Mammary epithelial cell (primary cell): ENCODE results near the gene COMMD3.

Experiments used
- CTCF ChIP-seq, 2 donors: IDR thresholded peaks in 1 of 2; conservative IDR thresholded peaks in 1 of 2; 2 replicates each; pipeline ENCODE4 v1.5.1; 2011 to 2012; ENCODE audit warnings: inconsistent platforms in 2 of 2, low read length in 2 of 2, mild to moderate bottlenecking in 2 of 2, control low read depth in 1 of 2, low read depth in 1 of 2; ENCODE audit not compliant: insufficient read depth in 1 of 2; ENCODE audit errors: extremely low read depth in 1 of 2
- EZH2 ChIP-seq: IDR thresholded peaks from 2 replicates; pipeline ENCODE4 v1.6.1; 2012; ENCODE audit warnings: low read length, inconsistent platforms, borderline replicate concordance

GRCh38 chr10:22320591-22321155 is 4.5 kb downstream of the COMMD3 start, which contains the start of gene BMI1:
- TF ChIP-seq CTCF (conservative IDR thresholded peaks at IDR 0.05 in 1 of 2, IDR thresholded peaks at IDR 0.05 in 1 of 2; ENCODE audit: extremely low read depth in 1 of 2, insufficient read depth in 1 of 2, low read depth in 1 of 2, low read length in 2 of 2), result no peak
- no peak for TF ChIP-seq EZH2
